HepG2 (cell line): ENCODE results near the gene CCDC85C. TPM values are rescaled to one million over a fixed set of nuclear protein-coding genes. Genes with fewer than 3 reads are reported as not detected.

Source experiments
- ARNT2 ChIP-seq: sonication (generic); formaldehyde crosslinking; IDR thresholded peaks from 2 replicates; pipeline ENCODE4 v1.8.0; 2022; ENCODE audit warnings: mild to moderate bottlenecking, low read depth, missing genetic modification reagents, moderate library complexity
- DNMT3B ChIP-seq: conservative IDR thresholded peaks from 2 replicates; pipeline ENCODE4 v1.6.1; 2016; ENCODE audit warnings: missing biosample characterization, control low read depth
- GFI1 ChIP-seq: sonication (generic); formaldehyde crosslinking; IDR thresholded peaks from 2 replicates; pipeline ENCODE4 v1.5.0; 2020; ENCODE audit warnings: missing genetic modification reagents, mild to moderate bottlenecking, borderline replicate concordance
- GMEB2 ChIP-seq: IDR thresholded peaks from 2 replicates; pipeline ENCODE4 v1.6.1; 2016; ENCODE audit warnings: missing biosample characterization, missing genetic modification reagents, low read depth
- GPBP1L1 ChIP-seq: sonication (generic); formaldehyde crosslinking; IDR thresholded peaks from 2 replicates; pipeline ENCODE4 v1.5.0; 2020; ENCODE audit warnings: mild to moderate bottlenecking, missing genetic modification reagents
- ISX ChIP-seq: sonication (generic); formaldehyde crosslinking; conservative IDR thresholded peaks from 2 replicates; pipeline ENCODE4 v1.5.0; 2020; ENCODE audit warnings: missing genetic modification reagents
- MED8 ChIP-seq: sonication (generic); formaldehyde crosslinking; IDR thresholded peaks from 2 replicates; pipeline ENCODE4 v1.8.1; 2023; ENCODE audit warnings: mild to moderate bottlenecking, missing genetic modification reagents; ENCODE audit not compliant: insufficient replicate concordance
- MYPOP ChIP-seq: sonication (generic); formaldehyde crosslinking; IDR thresholded peaks from 2 replicates; pipeline ENCODE4 v1.8.1; 2023; ENCODE audit warnings: mild to moderate bottlenecking, moderate library complexity, missing genetic modification reagents
- SP140L ChIP-seq: sonication (generic); formaldehyde crosslinking; IDR thresholded peaks from 2 replicates; pipeline ENCODE4 v1.4.0; 2020; ENCODE audit warnings: missing genetic modification reagents, borderline replicate concordance
- ZBTB4 ChIP-seq: sonication (generic); formaldehyde crosslinking; IDR thresholded peaks from 2 replicates; pipeline ENCODE4 v1.4.0; 2020; ENCODE audit warnings: missing genetic modification reagents, mild to moderate bottlenecking, borderline replicate concordance
- ZBTB49 ChIP-seq: sonication (generic); formaldehyde crosslinking; IDR thresholded peaks from 2 replicates; pipeline ENCODE4 v1.4.0; 2020; ENCODE audit warnings: missing genetic modification reagents, borderline replicate concordance
- ZNF230 ChIP-seq: sonication (generic); formaldehyde crosslinking; IDR thresholded peaks from 2 replicates; pipeline ENCODE4 v1.4.0; 2020; ENCODE audit warnings: mild to moderate bottlenecking, missing genetic modification reagents
- ZNF281 ChIP-seq: sonication (generic); formaldehyde crosslinking; IDR thresholded peaks from 2 replicates; pipeline ENCODE4 v1.4.0; 2020; ENCODE audit warnings: missing genetic modification reagents, borderline replicate concordance
- ZNF672 ChIP-seq: sonication (generic); formaldehyde crosslinking; IDR thresholded peaks from 2 replicates; pipeline ENCODE4 v1.8.1; 2022; ENCODE audit warnings: missing genetic modification reagents
- ZNF776 ChIP-seq: sonication (generic); formaldehyde crosslinking; IDR thresholded peaks from 2 replicates; pipeline ENCODE4 v1.4.0; 2020; ENCODE audit warnings: mild to moderate bottlenecking, missing genetic modification reagents
- polyA plus RNA-seq, 8 experiments: library from polyadenylated mRNA; depleted of rRNA in 3 of 8; stranded (reverse) in 7 of 8; unstranded in 1 of 8; fragments of >200 nt; fragmentation: Illumina TruSeq in 4 of 8; extraction: Trizol in 4 of 8; gene quantifications; 2 replicates each; pipeline versions ENCODE4 v1.2.1 to v1.2.3, GENCODE V29; 2011 to 2016; ENCODE audit warnings: low read depth in 4 of 8, missing spikeins in 1 of 8, mixed read lengths in 1 of 8; ENCODE audit not compliant: insufficient read depth in 1 of 8
- total RNA-seq, 5 experiments: library from RNA; depleted of rRNA; stranded (reverse); fragments of >200 nt; fragmentation: Illumina TruSeq; extraction: Trizol; gene quantifications; 2 replicates each; pipeline ENCODE4 v1.2.3, GENCODE V29; 2016; ENCODE audit warnings: low read depth in 1 of 5

Gene CCDC85C
- total and polyA plus RNA-seq, 2 of the 13 experiments (the other 11 are each of a cell fraction or from before 2014, with no cell fraction given): 18.8 to 43.8 TPM

- TF ChIP-seq ZBTB49 (CRISPR knock-in tag) (no peak), ZNF281 (CRISPR knock-in tag) (no peak), GFI1 (CRISPR knock-in tag) (no peak), MED8 (CRISPR knock-in tag) (no peak), DNMT3B (CRISPR knock-in tag) (no peak), ZNF230 (CRISPR knock-in tag) (no peak), ZNF672 (no peak), SP140L (no peak), ZBTB4 (CRISPR knock-in tag) (no peak), ISX (CRISPR knock-in tag) (no peak), MYPOP (CRISPR knock-in tag) (peak; percentile 57; the same call in 1 of the 2 replicates), GMEB2 (CRISPR knock-in tag) (peak; percentile 77), ZNF776 (no peak), ARNT2 (CRISPR knock-in tag) (0 out of 2 replicates have a peak, but pooled peaks have one; percentile 17), GPBP1L1 (CRISPR knock-in tag) (no peak)
These were observed 122.9 kb downstream of the CCDC85C start, which contains the start of gene CCNK (continued) for GRCh38 chr14:99480917-99481744.
